ENCODE results near the gene PRLHR.

Gene PRLHR

GRCh38 chr10:118544401-118544948 lies 51.0 kb downstream of the PRLHR start:
- Histone ChIP-seq H3K4me3 (ENCODE audit: low read depth, low read length) (no peak overlapping the region), H3K27me3 (ENCODE audit: insufficient read depth, low read length) (no peaks in the 10 kb centered on the region), H3K4me2 (ENCODE audit: low read length) (no peak overlapping the region), H3K27ac (ENCODE audit: low read depth, low read length) (no peak overlapping the region), H2AFZ (ENCODE audit: insufficient read depth, low read length, poor library complexity) (no peak overlapping the region), H3K4me1 (ENCODE audit: control insufficient read depth in 1 of 2, insufficient read depth in 2 of 2, low read length in 2 of 2) (no peaks in the 10 kb centered on the region), H3K9me3 (ENCODE audit: insufficient read depth, low read depth, low read length) (peaks cover 2% of the 10 kb centered on the region), H2AK5ac (ENCODE audit: low read length) (no peak overlapping the region), H4K91ac (ENCODE audit: low read depth, low read length) (no peak overlapping the region), H3K18ac (ENCODE audit: low read length) (no peak overlapping the region), H3K36me3 (ENCODE audit: control insufficient read depth in 1 of 2, insufficient read depth in 2 of 2, low read length in 2 of 2) (no peaks in the 10 kb centered on the region), H3K79me1 (ENCODE audit: low read length) (no peaks in the 10 kb centered on the region), H3K9ac (ENCODE audit: low read length) (no peak overlapping the region), H2BK5ac (ENCODE audit: low read depth, low read length, poor library complexity) (no peak overlapping the region), H4K12ac (ENCODE audit: low read depth, low read length) (no peak overlapping the region), H3K79me2 (ENCODE audit: control insufficient read depth, insufficient read depth, low read length, poor library complexity) (no peaks in the 10 kb centered on the region), H4K8ac (ENCODE audit: low read depth, low read length) (no peak overlapping the region), H3K4ac (ENCODE audit: low read depth, low read length) (no peak overlapping the region), H3K14ac (ENCODE audit: low read length) (no peak overlapping the region), H2BK120ac (ENCODE audit: insufficient read depth, low read length, poor library complexity) (no peak overlapping the region), H3K23ac (ENCODE audit: low read length) (no peak overlapping the region), H2BK12ac (ENCODE audit: low read length) (no peak overlapping the region)
- WGBS (ENCODE audit: extremely low coverage, insufficient coverage, insufficient read length), result no CpG with 5 or more reads among the region's 4 CpGs
- DNase-seq, result no peak

GRCh38 chr10:118543714-118544400 lies 51.6 kb downstream of the PRLHR start:
- no peaks in the 10 kb centered on the region for H3K79me1 ChIP-seq (ENCODE audit: low read length)

GRCh38 chr10:118542745-118543144 lies 52.7 kb downstream of the PRLHR start:
- H3K4ac ChIP-seq (ENCODE audit: low read depth, low read length), result no peak overlapping the region
- no peaks in the 10 kb centered on the region for H3K36me3 ChIP-seq (ENCODE audit: control insufficient read depth in 1 of 2, insufficient read depth in 2 of 2, low read length in 2 of 2)
- H3K18ac ChIP-seq (ENCODE audit: low read length), result no peak overlapping the region
- peaks cover 2% of the 10 kb centered on the region for H3K9me3 ChIP-seq (ENCODE audit: insufficient read depth, low read depth, low read length)
- no peak overlapping the region for H3K23ac ChIP-seq (ENCODE audit: low read length)
- no peak for DNase-seq
- H2BK5ac ChIP-seq (ENCODE audit: low read depth, low read length, poor library complexity), result no peak overlapping the region
- H3K4me2 ChIP-seq (ENCODE audit: low read length), result no peak overlapping the region
- H3K79me1 ChIP-seq (ENCODE audit: low read length), result no peaks in the 10 kb centered on the region
- no peak overlapping the region for H3K9ac ChIP-seq (ENCODE audit: low read length)
- no peak overlapping the region for H3K27ac ChIP-seq (ENCODE audit: low read depth, low read length)
- H2BK12ac ChIP-seq (ENCODE audit: low read length), result no peak overlapping the region
- no peaks in the 10 kb centered on the region for H3K27me3 ChIP-seq (ENCODE audit: insufficient read depth, low read length)
- no peak overlapping the region for H2AK5ac ChIP-seq (ENCODE audit: low read length)
- no CpG with 5 or more reads among the region's 1 CpG for WGBS (ENCODE audit: extremely low coverage, insufficient coverage, insufficient read length)
- H3K79me2 ChIP-seq (ENCODE audit: control insufficient read depth, insufficient read depth, low read length, poor library complexity), result no peaks in the 10 kb centered on the region
- no peak overlapping the region for H2BK120ac ChIP-seq (ENCODE audit: insufficient read depth, low read length, poor library complexity)
- no peak overlapping the region for H3K4me3 ChIP-seq (ENCODE audit: low read depth, low read length)
- H3K4me1 ChIP-seq (ENCODE audit: control insufficient read depth in 1 of 2, insufficient read depth in 2 of 2, low read length in 2 of 2), result no peaks in the 10 kb centered on the region
- no peak overlapping the region for H2AFZ ChIP-seq (ENCODE audit: insufficient read depth, low read length, poor library complexity)
- H4K91ac ChIP-seq (ENCODE audit: low read depth, low read length), result no peak overlapping the region
- H4K8ac ChIP-seq (ENCODE audit: low read depth, low read length), result no peak overlapping the region
- no peak overlapping the region for H4K12ac ChIP-seq (ENCODE audit: low read depth, low read length)
- no peak overlapping the region for H3K14ac ChIP-seq (ENCODE audit: low read length)

More at GRCh38 chr10:118543714-118544400, 51.6 kb downstream of the PRLHR start:
- no peak overlapping the region for H4K12ac ChIP-seq (ENCODE audit: low read depth, low read length)
- no peaks in the 10 kb centered on the region for H3K27me3 ChIP-seq (ENCODE audit: insufficient read depth, low read length)
- H3K79me2 ChIP-seq (ENCODE audit: control insufficient read depth, insufficient read depth, low read length, poor library complexity), result no peaks in the 10 kb centered on the region
- H4K91ac ChIP-seq (ENCODE audit: low read depth, low read length), result no peak overlapping the region
- no peak overlapping the region for H3K14ac ChIP-seq (ENCODE audit: low read length)
- WGBS (ENCODE audit: extremely low coverage, insufficient coverage, insufficient read length), result no CpG with 5 or more reads among the region's 13 CpGs
- H2AK5ac ChIP-seq (ENCODE audit: low read length), result no peak overlapping the region
- no peak overlapping the region for H2BK120ac ChIP-seq (ENCODE audit: insufficient read depth, low read length, poor library complexity)
- H3K18ac ChIP-seq (ENCODE audit: low read length), result no peak overlapping the region
- no peak overlapping the region for H3K27ac ChIP-seq (ENCODE audit: low read depth, low read length)
- no peak overlapping the region for H4K8ac ChIP-seq (ENCODE audit: low read depth, low read length)
- no peaks in the 10 kb centered on the region for H3K4me1 ChIP-seq (ENCODE audit: control insufficient read depth in 1 of 2, insufficient read depth in 2 of 2, low read length in 2 of 2)
- no peak overlapping the region for H3K4ac ChIP-seq (ENCODE audit: low read depth, low read length)
- no peak overlapping the region for H2BK12ac ChIP-seq (ENCODE audit: low read length)
- H2AFZ ChIP-seq (ENCODE audit: insufficient read depth, low read length, poor library complexity), result no peak overlapping the region
- no peak overlapping the region for H3K9ac ChIP-seq (ENCODE audit: low read length)
- H3K4me3 ChIP-seq (ENCODE audit: low read depth, low read length), result no peak overlapping the region
- peak; percentile 19 to 46 for DNase-seq
- H3K36me3 ChIP-seq (ENCODE audit: control insufficient read depth in 1 of 2, insufficient read depth in 2 of 2, low read length in 2 of 2), result no peaks in the 10 kb centered on the region
- no peak overlapping the region for H3K4me2 ChIP-seq (ENCODE audit: low read length)
- no peak overlapping the region for H3K23ac ChIP-seq (ENCODE audit: low read length)
- peaks cover 2% of the 10 kb centered on the region for H3K9me3 ChIP-seq (ENCODE audit: insufficient read depth, low read depth, low read length)
- no peak overlapping the region for H2BK5ac ChIP-seq (ENCODE audit: low read depth, low read length, poor library complexity)

GRCh38 chr10:118542205-118542604 lies 53.2 kb downstream of the PRLHR start:
- Histone ChIP-seq H3K18ac (ENCODE audit: low read length) (no peak overlapping the region), H3K4me1 (ENCODE audit: control insufficient read depth in 1 of 2, insufficient read depth in 2 of 2, low read length in 2 of 2) (no peaks in the 10 kb centered on the region), H3K79me2 (ENCODE audit: control insufficient read depth, insufficient read depth, low read length, poor library complexity) (no peaks in the 10 kb centered on the region), H4K12ac (ENCODE audit: low read depth, low read length) (no peak overlapping the region), H2BK120ac (ENCODE audit: insufficient read depth, low read length, poor library complexity) (no peak overlapping the region), H3K27ac (ENCODE audit: low read depth, low read length) (no peak overlapping the region), H3K36me3 (ENCODE audit: control insufficient read depth in 1 of 2, insufficient read depth in 2 of 2, low read length in 2 of 2) (no peaks in the 10 kb centered on the region), H2BK12ac (ENCODE audit: low read length) (no peak overlapping the region), H4K8ac (ENCODE audit: low read depth, low read length) (no peak overlapping the region), H3K23ac (ENCODE audit: low read length) (no peak overlapping the region), H3K14ac (ENCODE audit: low read length) (no peak overlapping the region), H3K27me3 (ENCODE audit: insufficient read depth, low read length) (no peaks in the 10 kb centered on the region), H3K79me1 (ENCODE audit: low read length) (no peaks in the 10 kb centered on the region), H2AFZ (ENCODE audit: insufficient read depth, low read length, poor library complexity) (no peak overlapping the region), H3K9ac (ENCODE audit: low read length) (no peak overlapping the region), H3K4ac (ENCODE audit: low read depth, low read length) (no peak overlapping the region), H4K91ac (ENCODE audit: low read depth, low read length) (no peak overlapping the region), H2BK5ac (ENCODE audit: low read depth, low read length, poor library complexity) (no peak overlapping the region), H3K9me3 (ENCODE audit: insufficient read depth, low read depth, low read length) (peaks cover 2% of the 10 kb centered on the region), H3K4me2 (ENCODE audit: low read length) (no peak overlapping the region), H3K4me3 (ENCODE audit: low read depth, low read length) (peak overlapping the region; percentile 60), H2AK5ac (ENCODE audit: low read length) (no peak overlapping the region)
- no CpG with 5 or more reads among the region's 1 CpG for WGBS (ENCODE audit: extremely low coverage, insufficient coverage, insufficient read length)
- no peak for DNase-seq

All from trophoblast cell (in vitro differentiated cells and primary cell).